A673 (cell line): ENCODE data around the gene ALG14. TPM values are rescaled to one million over a fixed set of nuclear protein-coding genes. Genes with fewer than 3 reads are reported as not detected.

ENCODE experiments used
- BruUV-seq: library from RNA; stranded (reverse); fragments of 400-500 nt; replicated peaks from 2 replicates; lab custom pipeline; 2021; lab: Mats Ljungman, UMichigan
- CTCF ChIA-PET: fragments of 300-600 bp; sonication (Branson Sonifier 250); formaldehyde crosslinking; loops from one replicate; lab custom pipeline; 2022; ENCODE audit warnings: antibody characterized with exemption; lab: Charles Lee
- POLR2A ChIA-PET: fragments of 300-600 bp; sonication (Branson Sonifier 250); formaldehyde crosslinking; loops from one replicate; lab custom pipeline; 2022; ENCODE audit warnings: antibody characterized with exemption; ENCODE audit not compliant: low non-redundant PET; lab: Charles Lee
- DNase-seq: peaks from one replicate; pipeline ENCODE4 v3.0.0-alpha.2; 2015; ENCODE audit warnings: low spot score
- H3K27ac ChIP-seq: fragments of 200-600 bp; sonication (generic); 2 replicates; pipeline ENCODE4 v1.5.1; 2016; ENCODE audit warnings: mixed run types, low read depth, mild to moderate bottlenecking, mixed read lengths, antibody characterized with exemption, low read length; ENCODE audit not compliant: poor library complexity, severe bottlenecking
- H3K27me3 ChIP-seq: fragments of 200-600 bp; sonication (generic); replicated peaks from 2 replicates; pipeline ENCODE4 v1.6.1; 2017; ENCODE audit warnings: mixed run types, low read depth, mild to moderate bottlenecking, mixed read lengths, antibody characterized with exemption, low read length; ENCODE audit not compliant: insufficient read depth, poor library complexity
- H3K36me3 ChIP-seq: fragments of 200-600 bp; sonication (generic); 2 replicates; pipeline ENCODE4 v1.6.1; 2016; ENCODE audit warnings: mixed run types, mild to moderate bottlenecking, mixed read lengths, antibody characterized with exemption, low read length; ENCODE audit not compliant: insufficient read depth, poor library complexity, severe bottlenecking
- H3K4me1 ChIP-seq: fragments of 200-600 bp; sonication (generic); 2 replicates; pipeline ENCODE4 v1.6.1; 2017; ENCODE audit warnings: mixed run types, mild to moderate bottlenecking, mixed read lengths, antibody characterized with exemption, low read length; ENCODE audit not compliant: insufficient read depth, poor library complexity, severe bottlenecking
- H3K4me3 ChIP-seq: fragments of 200-600 bp; sonication (generic); 2 replicates; pipeline ENCODE4 v1.5.1; 2016; ENCODE audit warnings: low read depth, mixed run types, mild to moderate bottlenecking, mixed read lengths, low read length; ENCODE audit not compliant: poor library complexity, severe bottlenecking
- H3K9me3 ChIP-seq: fragments of 200-600 bp; sonication (generic); 2 replicates; pipeline ENCODE4 v1.6.1; 2016; ENCODE audit warnings: mixed run types, low read depth, mild to moderate bottlenecking, mixed read lengths, antibody characterized with exemption, low read length; ENCODE audit not compliant: poor library complexity, severe bottlenecking
- CTCF ChIP-seq: fragments of 300-800, 200-600 bp; sonication (generic); conservative IDR thresholded peaks from 2 replicates; pipeline ENCODE4 v1.5.1; 2017; ENCODE audit warnings: low read depth, mild to moderate bottlenecking, antibody characterized with exemption, low read length, moderate library complexity, mixed read lengths
- EZH2 ChIP-seq: fragments of 200-600 bp; sonication (generic); IDR thresholded peaks from 2 replicates; pipeline ENCODE4 v1.6.1; 2017; ENCODE audit warnings: borderline replicate concordance, low read depth, mild to moderate bottlenecking, mixed read lengths, antibody characterized with exemption, low read length; ENCODE audit not compliant: poor library complexity, severe bottlenecking
- intact Hi-C: fragments of 100-400 bp; cut with micrococcal nuclease; formaldehyde crosslinking; loops from one replicate; pipeline ENCODE4 v1.10.0; 2022; ENCODE audit not compliant: unreplicated experiment
- total RNA-seq: library from RNA; stranded (reverse); gene quantifications from 2 replicates; pipeline ENCODE4 v1.2.3, GENCODE V29; 2021

Gene ALG14
- total RNA-seq, 1 experiment from 2014 or later, result 11.3 TPM

GRCh38 chr1:95089650-95090287, 17.0 kb upstream of the ALG14 start:
- H3K4me3 ChIP-seq, result no peak overlapping the region
- CTCF ChIA-PET, result no interaction called here
- no peaks in the 10 kb centered on the region for H3K27me3 ChIP-seq
- H3K36me3 ChIP-seq, result no peaks in the 10 kb centered on the region
- POLR2A ChIA-PET, result interaction anchor here (0.6 kb wide), 1 partner anchor 155 kb away, joined by 3 read pairs; no protein-coding TSS in a partner anchor
- no peaks in the 10 kb centered on the region for H3K9me3 ChIP-seq
- TF ChIP-seq EZH2 (no peak), CTCF (no peak)
- no peak overlapping the region for H3K27ac ChIP-seq
- intact Hi-C loops, result no loop called here
- no TSS peak for BruUV-seq
- H3K4me1 ChIP-seq, result no peaks in the 10 kb centered on the region
- no peak for DNase-seq

GRCh38 chr1:95088303-95088702, 15.6 kb upstream of the ALG14 start:
- CTCF ChIA-PET, result interaction anchor here (0.8 kb wide), 1 partner anchor 145 kb away, joined by 3 read pairs; the partner anchor contains the start of gene RWDD3
- DNase-seq, result no peak
- Histone ChIP-seq H3K4me1 (no peaks in the 10 kb centered on the region), H3K36me3 (no peaks in the 10 kb centered on the region), H3K27me3 (no peaks in the 10 kb centered on the region), H3K9me3 (no peaks in the 10 kb centered on the region), H3K4me3 (no peak overlapping the region), H3K27ac (no peak overlapping the region)
- intact Hi-C loops, result no loop called here
- TF ChIP-seq EZH2 (no peak), CTCF (no peak)
- no TSS peak for BruUV-seq
- POLR2A ChIA-PET, result interaction anchor here (0.6 kb wide), 1 partner anchor 189 kb away, joined by 5 read pairs; no protein-coding TSS in a partner anchor

DNA sequence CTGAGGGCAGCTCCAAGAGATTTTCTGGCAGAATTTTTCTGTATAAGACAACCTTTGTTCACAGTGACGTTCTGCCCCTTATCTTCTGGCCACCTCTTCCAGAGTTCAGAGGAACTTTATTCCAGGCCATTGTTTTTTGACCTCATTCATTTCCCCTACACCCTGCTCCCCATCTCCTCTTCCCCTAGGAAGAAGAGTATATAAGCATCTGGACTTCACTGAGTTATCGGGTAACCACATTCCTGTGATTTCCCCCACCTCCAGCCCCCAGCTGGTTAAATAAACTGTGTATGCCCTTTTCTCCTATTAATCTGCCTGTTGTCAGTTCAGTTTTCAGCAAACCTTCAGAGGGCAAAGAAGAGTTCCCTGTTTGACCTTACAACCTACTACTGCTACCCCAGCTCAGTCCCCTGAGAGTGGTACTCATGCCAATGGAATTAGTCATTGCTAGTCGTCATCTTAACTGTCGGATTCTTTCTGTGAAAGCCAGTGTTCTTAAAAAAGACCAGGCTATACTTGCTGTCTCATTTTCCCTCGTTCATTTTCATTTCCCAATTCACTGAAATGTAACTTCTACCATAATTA, 14.3 kb upstream of the ALG14 start:
- no peaks in the 10 kb centered on the region for H3K36me3 ChIP-seq
- BruUV-seq, result no TSS peak
- ChIA-PET CTCF (no interaction called here), POLR2A (no interaction called here)
- H3K27me3 ChIP-seq, result no peaks in the 10 kb centered on the region
- H3K9me3 ChIP-seq, result no peaks in the 10 kb centered on the region
- intact Hi-C loops, result no loop called here
- H3K4me1 ChIP-seq, result no peaks in the 10 kb centered on the region
- TF ChIP-seq EZH2 (no peak), CTCF (no peak)
- DNase-seq, result peak; percentile 75
- H3K4me3 ChIP-seq, result no peak overlapping the region
- no peak overlapping the region for H3K27ac ChIP-seq
